ENCODE measurements around the gene CBFB.

GRCh38 chr16:67108489-67108888 is 79.5 kb downstream of the CBFB start:
- no peak for TF ChIP-seq ZFX (IDR thresholded peaks at IDR 0.05)
- TF ChIP-seq, protein P1, sequence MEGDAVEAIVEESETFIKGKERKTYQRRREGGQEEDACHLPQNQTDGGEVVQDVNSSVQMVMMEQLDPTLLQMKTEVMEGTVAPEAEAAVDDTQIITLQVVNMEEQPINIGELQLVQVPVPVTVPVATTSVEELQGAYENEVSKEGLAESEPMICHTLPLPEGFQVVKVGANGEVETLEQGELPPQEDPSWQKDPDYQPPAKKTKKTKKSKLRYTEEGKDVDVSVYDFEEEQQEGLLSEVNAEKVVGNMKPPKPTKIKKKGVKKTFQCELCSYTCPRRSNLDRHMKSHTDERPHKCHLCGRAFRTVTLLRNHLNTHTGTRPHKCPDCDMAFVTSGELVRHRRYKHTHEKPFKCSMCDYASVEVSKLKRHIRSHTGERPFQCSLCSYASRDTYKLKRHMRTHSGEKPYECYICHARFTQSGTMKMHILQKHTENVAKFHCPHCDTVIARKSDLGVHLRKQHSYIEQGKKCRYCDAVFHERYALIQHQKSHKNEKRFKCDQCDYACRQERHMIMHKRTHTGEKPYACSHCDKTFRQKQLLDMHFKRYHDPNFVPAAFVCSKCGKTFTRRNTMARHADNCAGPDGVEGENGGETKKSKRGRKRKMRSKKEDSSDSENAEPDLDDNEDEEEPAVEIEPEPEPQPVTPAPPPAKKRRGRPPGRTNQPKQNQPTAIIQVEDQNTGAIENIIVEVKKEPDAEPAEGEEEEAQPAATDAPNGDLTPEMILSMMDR (conservative IDR thresholded peaks at IDR 0.05), result no peak

Data from C4-2B (cell line).